Measurements from ENCODE around the gene PCCA. TPM values are rescaled to one million over a fixed set of nuclear protein-coding genes. Genes with fewer than 3 reads are reported as not detected.

The PCCA gene
- total RNA-seq, 1 experiment from 2014 or later: 8.9 TPM

DNA sequence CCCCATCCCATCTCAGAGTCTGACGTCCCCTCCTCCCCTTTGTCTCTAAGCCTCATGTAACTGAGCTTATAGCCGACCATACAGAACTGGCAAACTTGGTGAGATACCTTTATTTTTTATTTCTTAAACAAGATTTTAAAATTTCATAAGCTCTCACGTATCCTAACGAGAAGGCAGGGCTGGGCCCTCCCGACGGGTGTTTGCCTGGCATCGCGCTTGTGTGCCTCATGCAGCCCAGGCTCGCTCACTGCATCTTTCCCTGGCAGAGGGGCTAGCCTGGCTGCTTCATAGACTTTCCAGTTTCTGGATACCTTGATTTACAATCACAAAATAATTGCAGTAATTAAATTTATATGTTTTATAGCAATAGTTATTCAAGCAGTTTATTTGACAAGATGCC lies 430.7 kb downstream of the PCCA start:
- Mint-ChIP-seq H3K27ac (ENCODE audit: unreplicated experiment) (no peak overlapping the region), H3K4me3 (ENCODE audit: low read depth, unreplicated experiment) (no peak overlapping the region), H3K27me3 (ENCODE audit: unreplicated experiment) (no peaks in the 10 kb centered on the region), H3K36me3 (ENCODE audit: insufficient read depth, unreplicated experiment) (no peaks in the 10 kb centered on the region), H3K4me1 (ENCODE audit: low read depth, unreplicated experiment) (no peaks in the 10 kb centered on the region), H3K9me3 (ENCODE audit: low read depth, unreplicated experiment) (no peaks in the 10 kb centered on the region)
- CTCF ChIA-PET: no interaction called here
- no TSS peak for BruUV-seq (replicated peaks)
- intact Hi-C loops (cut with micrococcal nuclease; ENCODE audit: unreplicated experiment): loop anchor here (5.0 to 10.0 kb wide), 2 partner anchors 282 to 865 kb away; no protein-coding TSS in a partner anchor
- TF ChIP-seq, protein P1, sequence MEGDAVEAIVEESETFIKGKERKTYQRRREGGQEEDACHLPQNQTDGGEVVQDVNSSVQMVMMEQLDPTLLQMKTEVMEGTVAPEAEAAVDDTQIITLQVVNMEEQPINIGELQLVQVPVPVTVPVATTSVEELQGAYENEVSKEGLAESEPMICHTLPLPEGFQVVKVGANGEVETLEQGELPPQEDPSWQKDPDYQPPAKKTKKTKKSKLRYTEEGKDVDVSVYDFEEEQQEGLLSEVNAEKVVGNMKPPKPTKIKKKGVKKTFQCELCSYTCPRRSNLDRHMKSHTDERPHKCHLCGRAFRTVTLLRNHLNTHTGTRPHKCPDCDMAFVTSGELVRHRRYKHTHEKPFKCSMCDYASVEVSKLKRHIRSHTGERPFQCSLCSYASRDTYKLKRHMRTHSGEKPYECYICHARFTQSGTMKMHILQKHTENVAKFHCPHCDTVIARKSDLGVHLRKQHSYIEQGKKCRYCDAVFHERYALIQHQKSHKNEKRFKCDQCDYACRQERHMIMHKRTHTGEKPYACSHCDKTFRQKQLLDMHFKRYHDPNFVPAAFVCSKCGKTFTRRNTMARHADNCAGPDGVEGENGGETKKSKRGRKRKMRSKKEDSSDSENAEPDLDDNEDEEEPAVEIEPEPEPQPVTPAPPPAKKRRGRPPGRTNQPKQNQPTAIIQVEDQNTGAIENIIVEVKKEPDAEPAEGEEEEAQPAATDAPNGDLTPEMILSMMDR (IDR thresholded peaks at IDR 0.05; ENCODE audit: unreplicated experiment): no peak
- DNase-seq: no peak

DNA sequence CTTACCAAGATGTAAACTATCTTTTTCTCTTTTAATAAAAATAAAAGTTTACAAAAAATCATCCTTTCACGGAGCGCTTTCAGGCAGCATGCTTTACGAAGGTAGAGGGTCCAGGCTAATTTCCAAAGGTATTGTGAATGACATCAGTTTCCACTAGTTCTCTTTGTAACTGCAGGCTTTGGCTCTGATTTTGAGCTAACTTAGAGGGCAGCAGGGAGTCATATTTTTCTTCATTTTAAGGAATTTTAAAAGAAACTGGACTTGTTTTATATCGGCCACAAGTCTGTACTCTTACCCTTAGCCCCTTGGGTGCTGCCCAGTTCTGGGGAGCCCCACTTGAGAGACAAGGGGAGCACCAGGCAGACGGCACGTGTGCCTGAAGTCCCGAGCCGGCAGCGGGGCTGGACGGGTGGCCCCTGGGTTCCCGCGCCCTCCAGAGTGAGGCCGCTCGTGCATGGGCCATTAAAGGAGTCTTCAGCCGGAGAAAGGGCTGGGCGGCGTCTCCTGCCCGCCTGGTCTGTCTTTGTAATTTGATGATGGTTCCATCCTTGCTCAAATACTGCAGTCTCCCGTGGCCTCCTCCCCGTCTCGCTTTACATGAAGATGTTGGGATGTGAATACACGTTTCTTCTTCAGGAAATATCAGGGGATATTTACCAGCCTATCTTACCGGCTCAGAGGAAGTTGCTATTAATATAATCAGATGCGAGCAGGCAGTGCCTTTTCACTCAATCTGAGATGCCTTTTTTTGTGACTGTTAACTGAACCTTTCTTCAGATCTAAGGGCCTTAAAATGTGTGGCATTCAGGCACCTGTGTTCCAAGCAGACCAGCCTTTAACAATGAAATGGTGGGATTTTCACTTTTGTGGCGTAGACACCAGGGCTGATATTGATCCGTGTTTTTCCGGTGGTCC lies 432.3 kb downstream of the PCCA start:
- Mint-ChIP-seq H3K9me3 (ENCODE audit: low read depth, unreplicated experiment) (no peaks in the 10 kb centered on the region), H3K27ac (ENCODE audit: unreplicated experiment) (no peak overlapping the region), H3K27me3 (ENCODE audit: unreplicated experiment) (no peaks in the 10 kb centered on the region), H3K4me1 (ENCODE audit: low read depth, unreplicated experiment) (no peaks in the 10 kb centered on the region), H3K36me3 (ENCODE audit: insufficient read depth, unreplicated experiment) (no peaks in the 10 kb centered on the region), H3K4me3 (ENCODE audit: low read depth, unreplicated experiment) (no peak overlapping the region)
- intact Hi-C loops (cut with micrococcal nuclease; ENCODE audit: unreplicated experiment): no loop called here
- no peak for DNase-seq
- CTCF ChIA-PET: no interaction called here
- BruUV-seq (replicated peaks): no TSS peak
- TF ChIP-seq, protein P1 (IDR thresholded peaks at IDR 0.05; ENCODE audit: unreplicated experiment): no peak

DNA sequence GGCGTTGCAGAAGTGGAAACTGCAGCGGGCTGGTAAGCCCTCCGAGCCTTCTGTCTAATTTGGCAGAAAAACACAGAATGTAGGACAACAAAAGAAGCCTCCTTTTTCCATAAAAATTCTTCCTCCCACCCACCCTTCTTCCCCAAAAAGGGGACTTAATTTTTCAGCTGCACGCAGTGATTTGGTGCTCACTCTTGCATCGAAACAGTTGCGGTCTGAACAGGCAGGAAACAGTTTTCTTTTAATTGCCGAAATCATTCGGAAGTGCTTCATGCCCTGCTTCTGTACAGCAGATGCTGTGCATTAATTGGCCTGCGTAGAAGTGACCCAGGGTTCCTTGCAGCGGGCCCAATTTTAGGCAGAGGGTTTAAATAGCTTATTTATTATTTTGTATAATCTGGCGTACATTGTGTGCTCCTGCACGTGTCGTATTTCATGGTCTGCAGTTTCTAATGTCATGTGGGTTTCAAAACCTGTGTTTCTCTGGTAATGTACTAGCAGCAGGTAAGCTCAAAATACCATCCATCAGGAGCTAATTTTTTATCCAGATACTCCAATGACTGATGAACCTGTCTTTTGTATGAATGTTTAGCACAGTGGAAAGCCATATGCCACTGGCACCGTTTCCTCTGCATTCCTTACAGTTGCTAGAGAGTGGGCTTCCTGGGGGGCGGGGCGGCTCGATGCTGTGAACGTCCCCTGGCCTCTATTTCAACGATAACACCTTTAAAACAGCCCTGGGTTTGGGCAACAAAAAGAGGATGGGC lies 433.1 kb downstream of the PCCA start:
- DNase-seq: no peak
- H3K4me1 Mint-ChIP-seq (ENCODE audit: low read depth, unreplicated experiment): no peaks in the 10 kb centered on the region
- intact Hi-C loops (cut with micrococcal nuclease; ENCODE audit: unreplicated experiment): no loop called here
- H3K36me3 Mint-ChIP-seq (ENCODE audit: insufficient read depth, unreplicated experiment): no peaks in the 10 kb centered on the region
- CTCF ChIA-PET: no interaction called here
- TF ChIP-seq, protein P1 (IDR thresholded peaks at IDR 0.05; ENCODE audit: unreplicated experiment): no peak
- H3K27me3 Mint-ChIP-seq (ENCODE audit: unreplicated experiment): no peaks in the 10 kb centered on the region
- no TSS peak for BruUV-seq (replicated peaks)
- H3K27ac Mint-ChIP-seq (ENCODE audit: unreplicated experiment): no peak overlapping the region
- no peak overlapping the region for H3K4me3 Mint-ChIP-seq (ENCODE audit: low read depth, unreplicated experiment)
- no peaks in the 10 kb centered on the region for H3K9me3 Mint-ChIP-seq (ENCODE audit: low read depth, unreplicated experiment)

DNA sequence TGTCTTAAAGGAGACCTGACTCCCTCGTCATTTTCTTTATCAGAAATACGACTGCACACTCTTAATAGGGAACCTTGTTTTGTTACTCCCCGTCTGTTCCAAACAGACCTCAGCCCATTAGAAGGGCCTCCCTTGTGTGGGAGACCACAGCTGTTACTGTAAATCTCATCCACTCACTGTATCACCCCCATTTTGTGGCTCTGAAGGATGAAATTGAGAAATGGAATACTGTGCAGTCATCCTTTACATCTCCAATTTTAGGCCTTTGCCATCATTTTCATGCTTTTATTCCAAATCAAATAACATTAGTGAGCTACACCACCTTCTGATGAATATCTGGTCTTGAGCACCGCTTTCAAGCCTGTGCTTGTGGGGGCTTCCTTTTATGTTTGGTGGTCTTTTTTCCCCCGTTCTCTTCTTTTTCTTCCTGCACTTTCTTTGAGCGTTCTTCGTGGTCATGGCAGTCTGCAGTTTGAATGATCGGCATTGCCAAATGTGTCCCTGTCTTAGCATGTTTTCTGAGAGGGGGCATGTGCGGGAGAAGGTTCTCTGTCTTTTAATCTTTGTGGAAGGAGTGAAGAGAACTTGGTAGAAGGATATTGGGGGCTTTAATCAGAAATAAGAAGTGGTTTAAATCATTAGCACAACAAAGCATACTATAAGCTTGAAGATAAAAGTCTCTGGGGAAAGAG lies 433.9 kb downstream of the PCCA start:
- TF ChIP-seq, protein P1 (IDR thresholded peaks at IDR 0.05; ENCODE audit: unreplicated experiment): no peak
- no peaks in the 10 kb centered on the region for H3K4me1 Mint-ChIP-seq (ENCODE audit: low read depth, unreplicated experiment)
- intact Hi-C loops (cut with micrococcal nuclease; ENCODE audit: unreplicated experiment): no loop called here
- H3K9me3 Mint-ChIP-seq (ENCODE audit: low read depth, unreplicated experiment): no peaks in the 10 kb centered on the region
- no peak overlapping the region for H3K4me3 Mint-ChIP-seq (ENCODE audit: low read depth, unreplicated experiment)
- CTCF ChIA-PET: no interaction called here
- DNase-seq: no peak
- no peak overlapping the region for H3K27ac Mint-ChIP-seq (ENCODE audit: unreplicated experiment)
- no peaks in the 10 kb centered on the region for H3K27me3 Mint-ChIP-seq (ENCODE audit: unreplicated experiment)
- H3K36me3 Mint-ChIP-seq (ENCODE audit: insufficient read depth, unreplicated experiment): no peaks in the 10 kb centered on the region
- BruUV-seq (replicated peaks): no TSS peak
